Fibroblast of the aortic adventitia (primary cell): ENCODE measurements around the gene SLC9C2. TPM values are rescaled to one million over a fixed set of nuclear protein-coding genes. Genes with fewer than 3 reads are reported as not detected.
"Not testable (repeated sequence)": the region's sequence is repeated elsewhere in the genome, so short reads cannot be mapped to it uniquely, and the experiment has no call there.

Source experiments
- DNase-seq: peaks from one replicate; pipeline ENCODE4 v3.0.0-alpha.2; 2010; ENCODE audit warnings: low read depth
- H3K4me3 ChIP-seq: 2 replicates; pipeline ENCODE4 v1.5.1; 2011; ENCODE audit warnings: low read depth, mild to moderate bottlenecking, control low read depth, low read length, moderate library complexity
- total RNA-seq: library from RNA; depleted of rRNA; stranded (reverse); fragments of >200 nt; gene quantifications from 2 replicates; pipeline ENCODE4 v1.2.3, GENCODE V29; 2012; ENCODE audit warnings: low replicate concordance
- TF ChIP-seq, protein P1 (sequence below): IDR thresholded peaks from 2 replicates; pipeline ENCODE4 v1.5.1; 2011; ENCODE audit warnings: mild to moderate bottlenecking, low read length, control low read depth, inconsistent platforms; ENCODE audit not compliant: insufficient read depth

Gene SLC9C2, protein sequence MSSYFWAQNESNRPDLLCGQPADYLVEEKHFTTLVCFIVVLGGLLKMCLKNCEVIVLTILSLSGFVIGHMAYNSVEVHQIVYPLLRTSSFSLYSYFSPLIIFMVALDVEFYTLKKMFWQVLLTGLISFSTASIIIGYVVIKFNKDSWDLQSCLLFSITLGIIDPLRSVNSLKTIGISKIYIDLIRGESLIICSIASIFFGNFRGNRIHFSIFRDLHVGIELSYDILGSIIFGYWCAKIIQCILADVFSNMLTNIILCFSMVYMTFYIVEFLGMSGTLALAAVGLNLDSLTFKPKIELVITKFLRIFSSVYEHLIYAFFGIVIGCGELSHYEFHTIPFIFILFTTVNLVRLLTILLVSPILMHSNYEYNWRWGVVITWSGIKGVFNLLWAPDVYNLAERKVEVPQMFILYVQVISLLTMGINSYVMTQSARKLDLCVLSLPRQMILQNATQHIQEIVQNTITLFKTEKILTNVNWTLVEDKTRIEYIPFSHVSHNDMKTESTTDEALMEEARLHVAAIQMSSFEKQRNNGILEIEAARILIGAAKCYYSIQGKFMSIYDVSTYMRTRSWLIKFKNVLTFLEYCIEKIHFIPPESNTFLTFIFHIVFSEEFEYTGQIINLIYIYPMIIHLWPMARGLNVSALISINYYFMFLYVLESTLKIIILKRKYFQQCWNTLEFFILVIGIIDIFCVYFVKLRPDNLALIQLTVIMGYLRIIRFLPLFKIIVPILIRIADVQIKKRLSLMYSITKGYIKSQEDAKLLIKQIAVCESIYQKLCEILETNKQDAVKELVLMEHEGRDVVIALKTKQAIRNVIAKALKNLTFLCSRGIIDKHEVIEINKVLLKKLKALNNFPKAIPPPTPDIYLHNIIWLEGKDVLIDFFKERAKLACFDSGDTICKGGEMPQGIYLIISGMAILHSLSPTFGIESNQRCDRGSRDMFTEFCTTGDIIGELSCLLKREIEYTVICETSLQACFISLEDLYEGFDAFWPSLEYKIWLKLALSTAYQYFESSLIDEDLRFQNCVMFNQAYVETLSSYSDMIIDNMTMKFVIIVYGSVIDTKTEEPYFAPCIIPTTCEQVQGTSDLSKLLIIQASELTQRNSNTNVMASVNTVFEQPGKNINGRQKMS
- not detected in 2 replicates for total RNA-seq

DNA sequence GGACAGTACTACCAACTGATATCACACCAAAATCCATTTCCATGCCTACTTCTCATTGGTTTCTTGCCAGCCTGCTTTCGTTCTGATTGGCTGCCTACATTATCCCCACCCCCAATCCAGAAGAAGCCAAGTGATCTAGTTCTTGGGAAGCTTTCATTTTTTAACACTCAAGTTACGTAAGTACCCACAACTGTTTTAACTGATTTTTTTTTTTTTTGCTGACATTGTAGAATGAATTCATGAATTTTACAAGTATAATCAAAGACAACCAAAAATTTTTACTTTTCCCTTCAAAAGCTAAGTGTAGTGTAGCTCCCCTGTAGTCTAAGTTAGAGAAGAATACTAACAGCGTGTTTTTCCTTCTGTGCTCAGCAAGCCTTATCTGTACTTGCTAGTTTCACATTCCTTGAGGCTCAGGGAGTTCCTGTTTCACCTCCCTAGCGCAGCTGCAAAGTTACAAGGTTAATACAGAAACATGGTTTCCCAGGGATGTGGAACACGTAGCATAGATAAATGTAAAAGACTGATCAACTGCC is at the start of gene SLC9C2:
Gene SLC9C2, minus strand, starts transcription at position 17 of the 536 bp plus-strand sequence. CDS start 1,296 bp downstream, outside the sequence.
- DNase-seq, result peak; percentile 82
- TF ChIP-seq, protein P1, sequence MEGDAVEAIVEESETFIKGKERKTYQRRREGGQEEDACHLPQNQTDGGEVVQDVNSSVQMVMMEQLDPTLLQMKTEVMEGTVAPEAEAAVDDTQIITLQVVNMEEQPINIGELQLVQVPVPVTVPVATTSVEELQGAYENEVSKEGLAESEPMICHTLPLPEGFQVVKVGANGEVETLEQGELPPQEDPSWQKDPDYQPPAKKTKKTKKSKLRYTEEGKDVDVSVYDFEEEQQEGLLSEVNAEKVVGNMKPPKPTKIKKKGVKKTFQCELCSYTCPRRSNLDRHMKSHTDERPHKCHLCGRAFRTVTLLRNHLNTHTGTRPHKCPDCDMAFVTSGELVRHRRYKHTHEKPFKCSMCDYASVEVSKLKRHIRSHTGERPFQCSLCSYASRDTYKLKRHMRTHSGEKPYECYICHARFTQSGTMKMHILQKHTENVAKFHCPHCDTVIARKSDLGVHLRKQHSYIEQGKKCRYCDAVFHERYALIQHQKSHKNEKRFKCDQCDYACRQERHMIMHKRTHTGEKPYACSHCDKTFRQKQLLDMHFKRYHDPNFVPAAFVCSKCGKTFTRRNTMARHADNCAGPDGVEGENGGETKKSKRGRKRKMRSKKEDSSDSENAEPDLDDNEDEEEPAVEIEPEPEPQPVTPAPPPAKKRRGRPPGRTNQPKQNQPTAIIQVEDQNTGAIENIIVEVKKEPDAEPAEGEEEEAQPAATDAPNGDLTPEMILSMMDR, result no peak
- peak within 1 kb of the TSS; percentile 57 for H3K4me3 ChIP-seq

GRCh38 chr1:173648880-173649605 is 46.2 kb upstream of the SLC9C2 start:
- H3K4me3 ChIP-seq, result no peak overlapping the region
- TF ChIP-seq, protein P1, result no peak
- DNase-seq, result no peak

DNA sequence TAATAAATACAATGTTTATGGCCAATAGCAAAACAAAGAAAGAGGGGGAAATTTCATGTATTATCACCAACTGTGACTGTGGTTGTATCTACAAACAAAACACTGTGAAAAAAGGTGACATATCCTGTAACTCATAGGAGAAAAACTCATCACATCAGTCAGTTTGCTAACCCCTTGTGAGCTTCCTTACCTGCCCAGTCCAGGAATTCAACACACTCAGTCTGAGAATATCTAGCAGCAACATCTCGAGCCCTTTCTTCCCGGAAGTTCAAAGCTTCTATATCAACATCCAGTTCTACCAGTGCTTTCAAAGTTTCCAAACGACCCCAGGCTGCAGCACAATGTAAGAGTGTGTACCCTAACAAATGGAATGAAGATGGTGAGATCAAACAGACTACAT is 43.8 kb upstream of the SLC9C2 start:
- TF ChIP-seq, protein P1, result no peak
- H3K4me3 ChIP-seq, result no peak overlapping the region
- no peak for DNase-seq

GRCh38 chr1:173642450-173643139 is 39.7 kb upstream of the SLC9C2 start:
- H3K4me3 ChIP-seq, result not testable (repeated sequence)
- peak; percentile 2 for DNase-seq

- DNase-seq, result no peak
- TF ChIP-seq, protein P1, result no peak
- no peak overlapping the region for H3K4me3 ChIP-seq
Observed at GRCh38 chr1:173639102-173639501, 36.2 kb upstream of the SLC9C2 start.
